Esophagus (tissue), 2 donors: ENCODE results near the gene FCER1A. TPM values are rescaled to one million over a fixed set of nuclear protein-coding genes. Genes with fewer than 3 reads are reported as not detected.

Source experiments
- H3K27ac ChIP-seq, 2 donors: one replicate each; pipeline ENCODE4 v1.5.1; 2013; ENCODE audit warnings: low read depth in 2 of 2, mild to moderate bottlenecking in 2 of 2, inconsistent platforms in 1 of 2, low read length in 1 of 2, moderate library complexity in 1 of 2
- H3K27me3 ChIP-seq, 2 donors: one replicate each; pipeline ENCODE4 v1.6.1; 2013; ENCODE audit warnings: low read length in 2 of 2, control low read depth in 1 of 2, mild to moderate bottlenecking in 1 of 2; ENCODE audit not compliant: insufficient read depth in 2 of 2, control insufficient read depth in 1 of 2
- H3K36me3 ChIP-seq, 2 donors: one replicate each; pipeline ENCODE4 v1.6.1; 2013; ENCODE audit warnings: low read length in 1 of 2; ENCODE audit not compliant: control insufficient read depth in 2 of 2, insufficient read depth in 2 of 2
- H3K4me1 ChIP-seq, 2 donors: one replicate each; pipeline ENCODE4 v1.6.1; 2013; ENCODE audit warnings: low read length in 1 of 2; ENCODE audit not compliant: control insufficient read depth in 2 of 2, insufficient read depth in 2 of 2
- H3K4me3 ChIP-seq, 2 donors: one replicate each; pipeline ENCODE4 v1.5.1; 2013; ENCODE audit warnings: low read length in 2 of 2, mild to moderate bottlenecking in 2 of 2, low read depth in 1 of 2, moderate library complexity in 1 of 2
- H3K9me3 ChIP-seq, 2 donors: one replicate each; pipeline ENCODE4 v1.6.1; 2013; ENCODE audit warnings: mild to moderate bottlenecking in 2 of 2, low read depth in 1 of 2, low read length in 1 of 2, moderate library complexity in 1 of 2; ENCODE audit not compliant: control insufficient read depth in 2 of 2, insufficient read depth in 1 of 2
- WGBS, 2 donors: extraction: QIAGEN DNeasy Blood & Tissue Kit; methylation state at CpG; one replicate each; pipeline ENCODE4 v1.1.7; 2013; 5-methylcytosine and 5-hydroxymethylcytosine counted together
- polyA plus RNA-seq, 2 donors: library from polyadenylated mRNA; stranded (reverse); fragments of 200-250 nt; gene quantifications; one replicate each; pipeline ENCODE4 v1.2.3, GENCODE V29; 2013
- donor health status: healthy with polysubstance abuse.
- donor health status: Bipolar disorder and iron deficiency.

Gene FCER1A
- polyA plus RNA-seq, 2 donors, result 4.0 to 20.8 TPM

GRCh38 chr1:159296706-159297375, 5.3 kb upstream of the FCER1A start:
- peaks cover 0 to 2% of the 10 kb centered on the region in 2 donors for H3K9me3 ChIP-seq
- no peak overlapping the region for H3K4me3 ChIP-seq
- 69 to 73% methylated on average over 9 of the region's 9 CpGs for WGBS, 2 donors
- H3K36me3 ChIP-seq, result no peaks in the 10 kb centered on the region
- H3K27me3 ChIP-seq, result no peaks in the 10 kb centered on the region
- no peaks in the 10 kb centered on the region for H3K4me1 ChIP-seq
- H3K27ac ChIP-seq, result no peak overlapping the region

- Histone ChIP-seq H3K27ac (no peak overlapping the region), H3K4me1 (no peaks in the 10 kb centered on the region), H3K9me3 (peaks cover 0 to 2% of the 10 kb centered on the region in 2 donors), H3K27me3 (no peaks in the 10 kb centered on the region), H3K4me3 (no peak overlapping the region), H3K36me3 (no peaks in the 10 kb centered on the region)
- 74 to 75% methylated on average over 4 of the region's 4 CpGs for WGBS, 2 donors
Measured at GRCh38 chr1:159300146-159300545, 2.0 kb upstream of the FCER1A start.

- Histone ChIP-seq H3K36me3 (no peaks in the 10 kb centered on the region), H3K27me3 (no peaks in the 10 kb centered on the region), H3K9me3 (no peaks in the 10 kb centered on the region), H3K27ac (no peak overlapping the region), H3K4me3 (no peak overlapping the region), H3K4me1 (no peaks in the 10 kb centered on the region)
- 43 to 48% methylated on average over 5 of the region's 5 CpGs for whole genome bisulfite sequencing, 2 donors
Measured at GRCh38 chr1:159307346-159308020, 5.3 kb downstream of the FCER1A start.

GRCh38 chr1:159311679-159312078, 9.5 kb downstream of the FCER1A start:
- H3K27ac ChIP-seq, result no peak overlapping the region
- H3K27me3 ChIP-seq, result no peaks in the 10 kb centered on the region
- no peaks in the 10 kb centered on the region for H3K4me1 ChIP-seq
- H3K4me3 ChIP-seq, result no peak overlapping the region
- H3K9me3 ChIP-seq, result no peaks in the 10 kb centered on the region
- H3K36me3 ChIP-seq, result no peaks in the 10 kb centered on the region

- no peak overlapping the region for H3K27ac ChIP-seq
- H3K27me3 ChIP-seq, result no peaks in the 10 kb centered on the region
- H3K4me3 ChIP-seq, result no peak overlapping the region
- H3K36me3 ChIP-seq, result no peaks in the 10 kb centered on the region
- no peaks in the 10 kb centered on the region for H3K4me1 ChIP-seq
- H3K9me3 ChIP-seq, result no peaks in the 10 kb centered on the region
Measured at GRCh38 chr1:159315381-159315780, 13.2 kb downstream of the FCER1A start.

- H3K27ac ChIP-seq, result no peak overlapping the region
- no peaks in the 10 kb centered on the region for H3K27me3 ChIP-seq
- 78% methylated on average over 8 of the region's 8 CpGs for WGBS, 2 donors
- H3K36me3 ChIP-seq, result no peaks in the 10 kb centered on the region
- no peaks in the 10 kb centered on the region for H3K9me3 ChIP-seq
- H3K4me1 ChIP-seq, result no peaks in the 10 kb centered on the region
- no peak overlapping the region for H3K4me3 ChIP-seq
Measured at GRCh38 chr1:159318784-159319551, 16.8 kb downstream of the FCER1A start.

GRCh38 chr1:159334797-159335196, 32.7 kb downstream of the FCER1A start:
- no peaks in the 10 kb centered on the region for H3K4me1 ChIP-seq
- WGBS, 2 donors, result 60 to 69% methylated on average over 2 of the region's 2 CpGs

GRCh38 chr1:159338018-159338417, 35.9 kb downstream of the FCER1A start:
- Histone ChIP-seq H3K27ac (no peak overlapping the region), H3K27me3 (peaks cover 0 to 2% of the 10 kb centered on the region in 2 donors), H3K9me3 (no peaks in the 10 kb centered on the region), H3K4me3 (no peak overlapping the region), H3K36me3 (no peaks in the 10 kb centered on the region), H3K4me1 (no peaks in the 10 kb centered on the region)

More at GRCh38 chr1:159334797-159335196, 32.7 kb downstream of the FCER1A start:
- Histone ChIP-seq H3K27me3 (no peaks in the 10 kb centered on the region), H3K27ac (no peak overlapping the region), H3K36me3 (no peaks in the 10 kb centered on the region), H3K4me3 (no peak overlapping the region), H3K9me3 (no peaks in the 10 kb centered on the region)

- Histone ChIP-seq H3K9me3 (no peaks in the 10 kb centered on the region), H3K27me3 (peaks cover 0 to 2% of the 10 kb centered on the region in 2 donors), H3K27ac (no peak overlapping the region), H3K36me3 (no peaks in the 10 kb centered on the region), H3K4me1 (no peaks in the 10 kb centered on the region), H3K4me3 (no peak overlapping the region)
- WGBS, 2 donors, result 54 to 56% methylated on average over 1 of the region's 1 CpG
Measured at GRCh38 chr1:159339536-159339935, 37.4 kb downstream of the FCER1A start.
